Small intestine (tissue), 16 donors: ENCODE data around the gene GLUL. TPM values are rescaled to one million over a fixed set of nuclear protein-coding genes. Genes with fewer than 3 reads are reported as not detected.
A peak's percentile ranks its signal among the peaks of the same experiment; 100 is the strongest.

ENCODE experiments used
- DNase-seq, 2 donors: peaks; one replicate each; pipeline versions ENCODE4 v3.0.0 to v3.0.0-alpha.2; 2013
- FAIRE-seq: peaks from 2 replicates; lab custom pipeline; 2012; peaks lifted over from hg19 to GRCh38; lab: Jason Lieb, UNC
- H3K27ac ChIP-seq, 3 donors: one replicate each; pipeline ENCODE4 v1.5.1; 2013; ENCODE audit warnings: low read length in 2 of 3, mild to moderate bottlenecking in 2 of 3, control low read depth in 1 of 3, inconsistent platforms in 1 of 3, low read depth in 1 of 3, moderate library complexity in 1 of 3
- H3K27me3 ChIP-seq, 3 donors: one replicate each; pipeline ENCODE4 v1.6.1; 2013; ENCODE audit warnings: low read length in 3 of 3, inconsistent platforms in 1 of 3; ENCODE audit not compliant: control insufficient read depth in 3 of 3, insufficient read depth in 3 of 3
- H3K36me3 ChIP-seq, 3 donors: one replicate each; pipeline ENCODE4 v1.6.1; 2013; ENCODE audit warnings: low read length in 3 of 3, inconsistent platforms in 1 of 3, low read depth in 1 of 3, mild to moderate bottlenecking in 1 of 3, moderate library complexity in 1 of 3; ENCODE audit not compliant: control insufficient read depth in 3 of 3, insufficient read depth in 2 of 3
- H3K4me1 ChIP-seq, 3 donors: one replicate each; pipeline ENCODE4 v1.6.1; 2013; ENCODE audit warnings: low read length in 2 of 3, inconsistent platforms in 1 of 3, low read depth in 1 of 3, mild to moderate bottlenecking in 1 of 3, moderate library complexity in 1 of 3; ENCODE audit not compliant: control insufficient read depth in 3 of 3, insufficient read depth in 2 of 3
- H3K4me3 ChIP-seq, 3 donors: one replicate each; pipeline ENCODE4 v1.5.1; 2013; ENCODE audit warnings: low read length in 3 of 3, control low read depth in 1 of 3, inconsistent platforms in 1 of 3, low read depth in 1 of 3, mild to moderate bottlenecking in 1 of 3, moderate library complexity in 1 of 3
- H3K9me3 ChIP-seq, 2 donors: one replicate each; pipeline ENCODE4 v1.6.1; 2013; ENCODE audit warnings: low read depth in 1 of 2, low read length in 1 of 2; ENCODE audit not compliant: control insufficient read depth in 2 of 2, insufficient read depth in 1 of 2
- WGBS, 3 donors: extraction: QIAGEN DNeasy Blood & Tissue Kit; methylation state at CpG; one replicate each; pipeline ENCODE4 v1.1.7; 2013; 5-methylcytosine and 5-hydroxymethylcytosine counted together
- long read RNA-seq, 10 donors: transcript quantifications; one replicate each; lab custom pipeline, GENCODE V29; 2026
- polyA plus RNA-seq, 4 donors: library from polyadenylated mRNA; stranded (reverse) in 3 of 4; unstranded in 1 of 4; fragments of 200-250 nt in 3 of 4; fragments of 120-200 nt in 1 of 4; gene quantifications; one replicate each; pipeline versions ENCODE4 v1.2.1 to v1.2.3, GENCODE V29; 2013
- donor health status: healthy with polysubstance abuse.
- donor health status: control.
- donor health status: control.
- donor health status: Bipolar disorder and iron deficiency.
- donor health status: healthy.

The GLUL gene
- polyA plus RNA-seq, result 100 to 1,000 TPM in 3 of 4 donors, 10 to 100 TPM in 1; 75.8 to 422 (median 153) TPM
- long read RNA-seq, donor 1, result 0 reads
- long read RNA-seq, donor 2, full-length matches to known transcripts, result 15 of 15 reads
- long read RNA-seq, donor 2, partial matches to known transcripts, result 0 of 15 reads
- long read RNA-seq, donor 2, other reads (novel, unspliced or antisense), result 0 of 15 reads
- long read RNA-seq, donor 3, full-length matches to known transcripts, result 22 of 29 reads
- long read RNA-seq, donor 3, partial matches to known transcripts, result 7 of 29 reads
- long read RNA-seq, donor 3, other reads (novel, unspliced or antisense), result 0 of 29 reads
- long read RNA-seq, donor 4, full-length matches to known transcripts, result 3 of 9 reads
- long read RNA-seq, donor 4, partial matches to known transcripts, result 6 of 9 reads
- long read RNA-seq, donor 4, other reads (novel, unspliced or antisense), result 0 of 9 reads
- long read RNA-seq, donor 5, full-length matches to known transcripts, result 7 of 12 reads
- long read RNA-seq, donor 5, partial matches to known transcripts, result 5 of 12 reads
- long read RNA-seq, donor 5, other reads (novel, unspliced or antisense), result 0 of 12 reads
- long read RNA-seq, donor 6, full-length matches to known transcripts, result 24 of 24 reads
- long read RNA-seq, donor 6, partial matches to known transcripts, result 0 of 24 reads
- long read RNA-seq, donor 6, other reads (novel, unspliced or antisense), result 0 of 24 reads
- long read RNA-seq, donor 7, result 0 reads
- long read RNA-seq, donor 8, full-length matches to known transcripts, result 6 of 6 reads
- long read RNA-seq, donor 8, partial matches to known transcripts, result 0 of 6 reads
- long read RNA-seq, donor 8, other reads (novel, unspliced or antisense), result 0 of 6 reads
- long read RNA-seq, donor 9, full-length matches to known transcripts, result 8 of 8 reads
- long read RNA-seq, donor 9, partial matches to known transcripts, result 0 of 8 reads
- long read RNA-seq, donor 9, other reads (novel, unspliced or antisense), result 0 of 8 reads
- long read RNA-seq, donor 10, full-length matches to known transcripts, result 70 of 70 reads
- long read RNA-seq, donor 10, partial matches to known transcripts, result 0 of 70 reads
- long read RNA-seq, donor 10, other reads (novel, unspliced or antisense), result 0 of 70 reads

GRCh38 chr1:182391362-182392049 lies at the start of gene GLUL:
Gene GLUL, minus strand, starts transcription at chr1:182391790. Its CDS starts 3,053 bp downstream, at chr1:182388737.
- H3K4me1 ChIP-seq, result peaks cover 0 to 5% (median 0%) of the 10 kb centered on the region in 3 donors
- peaks cover 0 to 22% (median 8%) of the 10 kb centered on the region in 3 donors for H3K36me3 ChIP-seq
- H3K4me3 ChIP-seq, result peak within 1 kb of the TSS; percentile 76 to 97 (median 92)
- H3K27me3 ChIP-seq, result no peaks in the 10 kb centered on the region
- H3K9me3 ChIP-seq, result no peaks in the 10 kb centered on the region
- FAIRE-seq, result no peak
- DNase-seq, result peak; percentile 82 to 95
- WGBS, 3 donors, result 0 to 1% (median 1%) methylated on average over 66 to 69 of the region's 70 CpGs
- peak within 1 kb of the TSS; percentile 63 to 93 (median 92) for H3K27ac ChIP-seq

- no peaks in the 10 kb centered on the region for H3K36me3 ChIP-seq
- DNase-seq, result no peak
- no peaks in the 10 kb centered on the region for H3K4me1 ChIP-seq
- WGBS, 3 donors, result 84 to 97% (median 91%) methylated on average over 1 of the region's 1 CpG
- peaks cover 0 to 7% of the 10 kb centered on the region in 2 donors for H3K9me3 ChIP-seq
- H3K27ac ChIP-seq, result no peak overlapping the region
- no peaks in the 10 kb centered on the region for H3K27me3 ChIP-seq
- H3K4me3 ChIP-seq, result no peak overlapping the region
- FAIRE-seq, result no peak
These were observed 46.7 kb upstream of the GLUL start for GRCh38 chr1:182438326-182438725.

GRCh38 chr1:182433580-182433979 lies 42.0 kb upstream of the GLUL start:
- Histone ChIP-seq H3K27ac (no peak overlapping the region), H3K36me3 (no peaks in the 10 kb centered on the region), H3K27me3 (no peaks in the 10 kb centered on the region), H3K9me3 (peaks cover 0 to 3% of the 10 kb centered on the region in 2 donors), H3K4me3 (no peak overlapping the region), H3K4me1 (no peaks in the 10 kb centered on the region)
- FAIRE-seq, result no peak
- WGBS, 3 donors, result 78 to 100% (median 100%) methylated on average over 1 of the region's 1 CpG
- DNase-seq, result peak in 1 of 2 donors; percentile 10

GRCh38 chr1:182431278-182431677 lies 39.7 kb upstream of the GLUL start:
- 64 to 79% (median 68%) methylated on average over 7 of the region's 7 CpGs for WGBS, 3 donors

GRCh38 chr1:182430263-182431068 lies 38.9 kb upstream of the GLUL start:
- Histone ChIP-seq H3K4me1 (no peaks in the 10 kb centered on the region), H3K9me3 (no peaks in the 10 kb centered on the region), H3K36me3 (no peaks in the 10 kb centered on the region), H3K4me3 (no peak overlapping the region), H3K27ac (no peak overlapping the region), H3K27me3 (no peaks in the 10 kb centered on the region)
- DNase-seq, result peak in 1 of 2 donors; percentile 5
- FAIRE-seq, result no peak
- 69 to 83% (median 74%) methylated on average over 11 of the region's 11 CpGs for WGBS, 3 donors

More at GRCh38 chr1:182431278-182431677, 39.7 kb upstream of the GLUL start:
- no peaks in the 10 kb centered on the region for H3K9me3 ChIP-seq
- FAIRE-seq (no peak), DNase-seq (no peak)
- no peak overlapping the region for H3K27ac ChIP-seq
- H3K4me3 ChIP-seq, result no peak overlapping the region
- no peaks in the 10 kb centered on the region for H3K36me3 ChIP-seq
- H3K27me3 ChIP-seq, result no peaks in the 10 kb centered on the region
- no peaks in the 10 kb centered on the region for H3K4me1 ChIP-seq

- DNase-seq, result no peak
- no peaks in the 10 kb centered on the region for H3K4me1 ChIP-seq
- H3K27ac ChIP-seq, result no peak overlapping the region
- H3K4me3 ChIP-seq, result no peak overlapping the region
- H3K9me3 ChIP-seq, result no peaks in the 10 kb centered on the region
- H3K27me3 ChIP-seq, result no peaks in the 10 kb centered on the region
- H3K36me3 ChIP-seq, result no peaks in the 10 kb centered on the region
- WGBS, 3 donors, result 90 to 98% (median 92%) methylated on average over 2 of the region's 2 CpGs
- no peak for FAIRE-seq
These were observed 36.5 kb upstream of the GLUL start for GRCh38 chr1:182428043-182428442.
